ENCODE results near the gene GALP. TPM values are rescaled to one million over a fixed set of nuclear protein-coding genes. Genes with fewer than 3 reads are reported as not detected.
"Not testable (repeated sequence)": the region's sequence is repeated elsewhere in the genome, so short reads cannot be mapped to it uniquely, and the experiment has no call there.

The GALP gene
- total RNA-seq, 1 donor from 2014 or later = not detected

GRCh38 chr19:56211718-56212117 is 35.9 kb downstream of the GALP start:
- no peaks in the 10 kb centered on the region for H3K36me3 Mint-ChIP-seq (ENCODE audit: unreplicated experiment)
- DNase-seq = no peak
- peaks cover 4% of the 10 kb centered on the region for H3K27me3 Mint-ChIP-seq (ENCODE audit: unreplicated experiment)
- no peak overlapping the region for H3K27ac Mint-ChIP-seq (ENCODE audit: unreplicated experiment)
- H3K4me3 Mint-ChIP-seq (ENCODE audit: unreplicated experiment) = no peak overlapping the region
- no peak for TF ChIP-seq CTCF (IDR thresholded peaks at IDR 0.05; ENCODE audit: partially characterized antibody, unreplicated experiment)
- no peaks in the 10 kb centered on the region for H3K4me1 Mint-ChIP-seq (ENCODE audit: low read depth, unreplicated experiment)
- H3K9me3 Mint-ChIP-seq (ENCODE audit: unreplicated experiment) = peaks cover 4% of the 10 kb centered on the region

DNA sequence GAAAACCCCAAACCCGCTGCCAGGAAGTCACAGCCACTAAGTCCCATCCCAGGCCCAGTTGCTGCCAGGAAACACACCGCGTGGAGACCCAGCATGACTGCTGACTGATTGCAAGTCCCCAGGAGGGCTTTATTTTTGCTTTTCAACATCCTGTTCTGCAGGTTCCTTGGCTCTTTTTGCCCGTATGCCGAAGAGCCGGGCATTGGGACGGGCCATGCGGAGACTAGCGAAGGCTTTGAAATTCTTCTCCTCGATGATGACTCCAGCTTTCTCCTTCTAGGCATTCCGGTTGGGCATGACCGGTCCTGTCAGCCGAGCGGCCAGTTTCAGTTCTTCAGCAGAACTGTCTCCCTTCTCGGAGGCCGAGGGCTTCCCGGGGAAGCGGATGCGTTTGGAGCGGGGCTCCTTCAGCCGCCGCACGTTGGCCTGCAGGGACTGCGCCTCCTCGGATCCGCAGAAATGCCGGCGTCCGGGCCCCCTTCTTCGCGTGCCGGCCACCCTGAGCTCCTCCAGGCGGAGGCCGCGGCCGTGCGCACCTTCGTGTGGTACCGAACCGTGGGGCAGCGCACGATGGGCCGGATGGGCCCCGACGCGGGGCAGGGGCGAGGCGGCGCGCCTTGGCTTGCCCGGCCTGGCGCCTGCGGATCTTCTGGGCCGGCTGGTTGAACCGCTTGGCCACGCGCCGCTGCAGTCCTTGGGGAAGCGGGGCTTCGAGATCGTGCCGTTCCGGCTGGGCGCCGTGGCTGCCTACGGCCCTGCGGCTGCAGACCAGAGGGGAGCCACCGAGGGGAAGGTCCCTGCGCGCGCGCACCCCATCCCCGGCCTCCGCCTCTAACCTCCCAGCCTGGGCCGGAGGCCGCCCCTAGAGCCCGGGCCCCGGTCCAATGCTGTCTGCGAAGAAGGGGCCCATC is 41.5 kb downstream of the GALP start:
- Mint-ChIP-seq H3K27me3 (ENCODE audit: unreplicated experiment) (peaks cover 2% of the 10 kb centered on the region), H3K4me1 (ENCODE audit: low read depth, unreplicated experiment) (peaks cover 2% of the 10 kb centered on the region), H3K36me3 (ENCODE audit: unreplicated experiment) (peaks cover 4% of the 10 kb centered on the region), H3K27ac (ENCODE audit: unreplicated experiment) (no peak overlapping the region), H3K9me3 (ENCODE audit: unreplicated experiment) (peaks cover 3% of the 10 kb centered on the region), H3K4me3 (ENCODE audit: unreplicated experiment) (peak overlapping the region; percentile 58)
- DNase-seq = peak; percentile 47
- TF ChIP-seq CTCF (IDR thresholded peaks at IDR 0.05; ENCODE audit: partially characterized antibody, unreplicated experiment) = no peak

DNA sequence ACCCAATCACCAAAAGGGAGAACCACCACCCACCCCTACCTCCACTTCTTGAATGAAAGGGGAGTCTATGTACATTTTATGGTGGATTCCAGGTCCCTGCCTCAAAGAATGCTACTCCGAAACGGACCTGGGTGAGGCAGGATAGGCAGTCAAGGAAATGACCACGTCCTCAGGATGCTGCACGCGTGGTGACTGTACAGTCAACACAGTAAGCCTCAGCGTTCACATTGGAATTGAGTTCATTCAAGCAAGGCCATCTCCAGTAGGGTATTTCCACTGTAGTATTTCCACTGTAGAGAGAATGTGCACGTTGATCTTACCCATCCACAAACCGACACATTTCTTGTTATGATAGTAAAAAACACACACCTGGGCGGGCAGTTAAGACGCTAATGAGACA is 43.2 kb downstream of the GALP start:
- Mint-ChIP-seq H3K27ac (ENCODE audit: unreplicated experiment) (no peak overlapping the region), H3K4me1 (ENCODE audit: low read depth, unreplicated experiment) (peaks cover 2% of the 10 kb centered on the region), H3K4me3 (ENCODE audit: unreplicated experiment) (no peak overlapping the region), H3K27me3 (ENCODE audit: unreplicated experiment) (peaks cover 4% of the 10 kb centered on the region), H3K36me3 (ENCODE audit: unreplicated experiment) (peaks cover 16% of the 10 kb centered on the region), H3K9me3 (ENCODE audit: unreplicated experiment) (peaks cover 3% of the 10 kb centered on the region)
- TF ChIP-seq CTCF (IDR thresholded peaks at IDR 0.05; ENCODE audit: partially characterized antibody, unreplicated experiment) = no peak
- DNase-seq = no peak

- peaks cover 16% of the 10 kb centered on the region for H3K36me3 Mint-ChIP-seq (ENCODE audit: unreplicated experiment)
- H3K4me3 Mint-ChIP-seq (ENCODE audit: unreplicated experiment); DNase-seq; H3K27ac Mint-ChIP-seq (ENCODE audit: unreplicated experiment); H3K4me1 Mint-ChIP-seq (ENCODE audit: low read depth, unreplicated experiment); H3K9me3 Mint-ChIP-seq (ENCODE audit: unreplicated experiment); H3K27me3 Mint-ChIP-seq (ENCODE audit: unreplicated experiment): not testable (repeated sequence)
- TF ChIP-seq CTCF (IDR thresholded peaks at IDR 0.05; ENCODE audit: partially characterized antibody, unreplicated experiment) = peak; percentile 36
Measured at GRCh38 chr19:56221442-56221841, 45.6 kb downstream of the GALP start.

GRCh38 chr19:56221851-56222250 is 46.0 kb downstream of the GALP start:
- Mint-ChIP-seq H3K27ac (ENCODE audit: unreplicated experiment) (no peak overlapping the region), H3K4me1 (ENCODE audit: low read depth, unreplicated experiment) (peaks cover 2% of the 10 kb centered on the region)

More at GRCh38 chr19:56221851-56222250, 46.0 kb downstream of the GALP start:
- no peak overlapping the region for H3K4me3 Mint-ChIP-seq (ENCODE audit: unreplicated experiment)
- peaks cover 16% of the 10 kb centered on the region for H3K36me3 Mint-ChIP-seq (ENCODE audit: unreplicated experiment)
- peaks cover 3% of the 10 kb centered on the region for H3K9me3 Mint-ChIP-seq (ENCODE audit: unreplicated experiment)
- H3K27me3 Mint-ChIP-seq (ENCODE audit: unreplicated experiment) = peaks cover 2% of the 10 kb centered on the region
- TF ChIP-seq CTCF (IDR thresholded peaks at IDR 0.05; ENCODE audit: partially characterized antibody, unreplicated experiment) = no peak
- no peak for DNase-seq

Measured in glutamatergic neuron (in vitro differentiated cells).